ENCODE data around the gene CRYL1. TPM values are rescaled to one million over a fixed set of nuclear protein-coding genes. Genes with fewer than 3 reads are reported as not detected.

CRYL1 gene
- total and polyA plus RNA-seq, 2 of the 13 experiments (the other 11 are each of a cell fraction or from before 2014, with no cell fraction given) = 57.2 to 115 TPM

GRCh38 chr13:20446405-20446804 is 79.3 kb downstream of the CRYL1 start (continued):
- no peak for TF ChIP-seq ZNF274 (CRISPR knock-in tag; IDR thresholded peaks at IDR 0.05)

GRCh38 chr13:20442798-20443381 is 82.8 kb downstream of the CRYL1 start:
- no peaks in the 10 kb centered on the region for H4K20me1 ChIP-seq (ENCODE audit: insufficient read depth, low read length)
- no peaks in the 10 kb centered on the region for H3K4me1 ChIP-seq (ENCODE audit: insufficient read depth, low read length)
- 84% methylated on average over 2 of the region's 2 CpGs for WGBS (ENCODE audit: low lambda C conversion rate)
- ATAC-seq = no peak
- no peak overlapping the region for H3K4me3 ChIP-seq (replicated peaks in 1 of 3; ENCODE audit: insufficient read depth in 1 of 3, low read depth in 2 of 3, low read length in 3 of 3)
- no peak for DNase-seq (ENCODE audit: low spot score)
- peaks cover 3 to 8% of the 10 kb centered on the region in 2 experiments; a peak in 2 of 5 replicates for H3K36me3 ChIP-seq (replicated peaks in 1 of 2; ENCODE audit: control insufficient read depth in 1 of 2, insufficient read depth in 2 of 2, low read length in 2 of 2)
- H3K79me2 ChIP-seq (ENCODE audit: insufficient read depth, low read length) = no peaks in the 10 kb centered on the region
- no peak overlapping the region for H3K9ac ChIP-seq (ENCODE audit: insufficient read depth, low read depth, low read length)
- FAIRE-seq = no peak
- POLR2A ChIA-PET = no interaction called here
- CTCF ChIA-PET (ENCODE audit: low intra/inter-chr PET ratio, low total read pairs) = no interaction called here
- BruUV-seq (replicated peaks) = no TSS peak
- H3K27ac ChIP-seq (ENCODE audit: extremely low read length, insufficient read depth, low read length) = no peak overlapping the region
- no peak overlapping the region for H2AFZ ChIP-seq (ENCODE audit: low read length)
- H3K4me2 ChIP-seq (ENCODE audit: low read depth, low read length) = no peak overlapping the region
- intact Hi-C loops (cut with micrococcal nuclease; ENCODE audit: unreplicated experiment) (no loop called here), in situ Hi-C loops (cut with HindIII; ENCODE audit: extremely low pct_ligation_motif_present, low pct_unique_long_range_greater_than_20kb) (no loop called here)
- H3K9me3 ChIP-seq (ENCODE audit: low read length) = peaks cover 1% of the 10 kb centered on the region; the same call in 1 of the 2 replicates
- H3K27me3 ChIP-seq (ENCODE audit: control insufficient read depth in 1 of 2, insufficient read depth in 2 of 2, low read length in 2 of 2) = no peaks in the 10 kb centered on the region
- TF ChIP-seq SKI (IDR thresholded peaks at IDR 0.05; ENCODE audit: partially characterized antibody) = no peak
- TF ChIP-seq ZNF232 (CRISPR knock-in tag; IDR thresholded peaks at IDR 0.05; ENCODE audit: borderline replicate concordance) = no peak
- TF ChIP-seq EEA1 (CRISPR knock-in tag; IDR thresholded peaks at IDR 0.05; ENCODE audit: borderline replicate concordance) = no peak
- no peak for TF ChIP-seq ZKSCAN5 (CRISPR knock-in tag; IDR thresholded peaks at IDR 0.05)
- TF ChIP-seq HMG20A (CRISPR knock-in tag; IDR thresholded peaks at IDR 0.05; ENCODE audit: borderline replicate concordance) = no peak
- no peak for TF ChIP-seq PRDM15 (CRISPR knock-in tag; IDR thresholded peaks at IDR 0.05)
- no peak for TF ChIP-seq ZNF282 (IDR thresholded peaks at IDR 0.05; ENCODE audit: partially characterized antibody)
- TF ChIP-seq ZNF3 (CRISPR knock-in tag; IDR thresholded peaks at IDR 0.05) = no peak
- TF ChIP-seq HDAC1 (CRISPR knock-in tag; IDR thresholded peaks at IDR 0.05) = no peak
- no peak for TF ChIP-seq ZNF619 (CRISPR knock-in tag; IDR thresholded peaks at IDR 0.05)
- TF ChIP-seq CREB3 (CRISPR knock-in tag; IDR thresholded peaks at IDR 0.05) = no peak
- TF ChIP-seq SMAD1 (CRISPR knock-in tag; IDR thresholded peaks at IDR 0.05; ENCODE audit: borderline replicate concordance, low read depth) = no peak
- no peak for TF ChIP-seq ZNF776 (CRISPR knock-in tag; IDR thresholded peaks at IDR 0.05)
- TF ChIP-seq SMC3 (IDR thresholded peaks at IDR 0.05; ENCODE audit: low read length) = no peak
- TF ChIP-seq DBP (CRISPR knock-in tag; IDR thresholded peaks at IDR 0.05; ENCODE audit: not compliant biosample characterization) = no peak
- TF ChIP-seq ZNF674 (CRISPR knock-in tag; IDR thresholded peaks at IDR 0.05; ENCODE audit: low read depth) = no peak
- no peak for TF ChIP-seq ELF3 (CRISPR knock-in tag; IDR thresholded peaks at IDR 0.05)
- no peak for TF ChIP-seq HIVEP1 (CRISPR knock-in tag; IDR thresholded peaks at IDR 0.05)

Data from HepG2 (cell line).